Activated T-helper 1 cell treated with anti-CD3 and anti-CD28 coated beads, Interleukin-12 subunit alpha, Interleukin-12 subunit beta, Interleukin-2, Interleukin-4 antibody, amounts not matched to agents 30 ng/mL and 10 ng/mL and 1 ng/mL, durations not matched to agents 14 hours and 24 hours and 36 hours (primary cell): Measurements from ENCODE around the gene SNX33. TPM values are rescaled to one million over a fixed set of nuclear protein-coding genes. Genes with fewer than 3 reads are reported as not detected.
A peak's percentile ranks its signal among the peaks of the same experiment; 100 is the strongest.
"Not testable (repeated sequence)": the region's sequence is repeated elsewhere in the genome, so short reads cannot be mapped to it uniquely, and the experiment has no call there.

Experiments
- DNase-seq: peaks from one replicate; pipeline ENCODE4 v3.0.0; 2021; ENCODE audit warnings: low spot score
- H3K27ac Mint-ChIP-seq: one replicate; pipeline ENCODE4 v1.8.0; 2021; ENCODE audit warnings: mild to moderate bottlenecking, mixed read lengths
- H3K27me3 Mint-ChIP-seq: one replicate; pipeline ENCODE4 v1.8.0; 2022; ENCODE audit warnings: mild to moderate bottlenecking, moderate library complexity, mixed read lengths; ENCODE audit not compliant: insufficient read depth
- H3K36me3 Mint-ChIP-seq: one replicate; pipeline ENCODE4 v1.8.0; 2021; ENCODE audit warnings: low read depth, mixed read lengths
- H3K4me1 Mint-ChIP-seq: one replicate; pipeline ENCODE4 v1.8.0; 2021; ENCODE audit warnings: low read depth, mixed read lengths
- H3K4me3 Mint-ChIP-seq: one replicate; pipeline ENCODE4 v1.8.0; 2021; ENCODE audit warnings: mild to moderate bottlenecking, moderate library complexity, mixed read lengths
- H3K9me3 Mint-ChIP-seq: one replicate; pipeline ENCODE4 v1.8.0; 2021; ENCODE audit warnings: mixed read lengths
- intact Hi-C: fragments of 100-400 bp; cut with micrococcal nuclease; formaldehyde crosslinking; loops from one replicate; pipeline ENCODE4 v1.15.1; 2024
- total RNA-seq: library from RNA; stranded (reverse); gene quantifications from 2 replicates; pipeline ENCODE4 v1.2.3, GENCODE V29; 2022

SNX33 gene
- total RNA-seq, 1 donor from 2014 or later: 6.2 TPM

- Mint-ChIP-seq H3K36me3 (peaks cover 2% of the 10 kb centered on the region), H3K27ac (no peak overlapping the region), H3K27me3 (no peaks in the 10 kb centered on the region), H3K4me3 (no peak overlapping the region), H3K9me3 (no peaks in the 10 kb centered on the region), H3K4me1 (peaks cover 12% of the 10 kb centered on the region)
- no peak for DNase-seq
- intact Hi-C loops: no loop called here
Observed at GRCh38 chr15:75631935-75632334, 15.8 kb upstream of the SNX33 start.

- intact Hi-C loops, DNase-seq, H3K4me3 Mint-ChIP-seq, H3K27ac Mint-ChIP-seq, H3K27me3 Mint-ChIP-seq, H3K9me3 Mint-ChIP-seq: not testable (repeated sequence)
- Mint-ChIP-seq H3K4me1 (peaks cover 22% of the 10 kb centered on the region), H3K36me3 (peaks cover 11% of the 10 kb centered on the region)
Observed at GRCh38 chr15:75633922-75634321, 13.8 kb upstream of the SNX33 start.

- no peak overlapping the region for H3K27ac Mint-ChIP-seq
Observed at GRCh38 chr15:75636026-75636425, 11.7 kb upstream of the SNX33 start.

GRCh38 chr15:75637245-75638009, 10.3 kb upstream of the SNX33 start:
- H3K27ac Mint-ChIP-seq: no peak overlapping the region
- H3K36me3 Mint-ChIP-seq: peaks cover 16% of the 10 kb centered on the region
- H3K4me3 Mint-ChIP-seq: peak overlapping the region; percentile 90
- no peak for DNase-seq
- no peaks in the 10 kb centered on the region for H3K9me3 Mint-ChIP-seq
- intact Hi-C loops: loop anchor here (5.0 kb wide), 1 partner anchor 435 kb away; the partner anchor contains the start of gene C15orf39
- peaks cover 2% of the 10 kb centered on the region for H3K27me3 Mint-ChIP-seq
- peaks cover 39% of the 10 kb centered on the region for H3K4me1 Mint-ChIP-seq

More at GRCh38 chr15:75636026-75636425, 11.7 kb upstream of the SNX33 start:
- DNase-seq: no peak
- no peaks in the 10 kb centered on the region for H3K9me3 Mint-ChIP-seq
- intact Hi-C loops: loop anchor here (5.0 kb wide), 1 partner anchor 434 kb away; the partner anchor contains the start of gene C15orf39
- peaks cover 1% of the 10 kb centered on the region for H3K27me3 Mint-ChIP-seq
- H3K4me1 Mint-ChIP-seq: peaks cover 31% of the 10 kb centered on the region
- peaks cover 16% of the 10 kb centered on the region for H3K36me3 Mint-ChIP-seq
- no peak overlapping the region for H3K4me3 Mint-ChIP-seq

- Mint-ChIP-seq H3K36me3 (peaks cover 16% of the 10 kb centered on the region), H3K9me3 (no peaks in the 10 kb centered on the region), H3K27me3 (peaks cover 3% of the 10 kb centered on the region), H3K27ac (peak overlapping the region; percentile 94), H3K4me1 (peaks cover 39% of the 10 kb centered on the region), H3K4me3 (peak overlapping the region; percentile 90)
- no peak for DNase-seq
- intact Hi-C loops: loop anchor here (1.0 to 5.0 kb wide), 2 partner anchors 8 to 437 kb away; partner anchors contain the start of genes C15orf39 and SNX33
Observed at GRCh38 chr15:75639191-75639708, 8.5 kb upstream of the SNX33 start.

GRCh38 chr15:75639709-75640482, 7.8 kb upstream of the SNX33 start, which contains the start of gene IMP3:
Gene IMP3 (minus strand): TSS chr15:75640224. CDS start chr15:75640168, 56 bp downstream.
- H3K27ac Mint-ChIP-seq: peak within 1 kb of the TSS; percentile 94
- no peaks in the 10 kb centered on the region for H3K9me3 Mint-ChIP-seq
- peak; percentile 93 for DNase-seq
- intact Hi-C loops: loop anchor here (1.0 to 10.0 kb wide), 11 partner anchors 7 to 1645 kb away; partner anchors contain the start of genes C15orf39, MAN2C1, PML and PTPN9
- H3K27me3 Mint-ChIP-seq: peaks cover 6% of the 10 kb centered on the region
- H3K36me3 Mint-ChIP-seq: peaks cover 16% of the 10 kb centered on the region
- peak within 1 kb of the TSS; percentile 90 for H3K4me3 Mint-ChIP-seq
- H3K4me1 Mint-ChIP-seq: peaks cover 39% of the 10 kb centered on the region

- peak; percentile 51 for DNase-seq
- H3K9me3 Mint-ChIP-seq: no peaks in the 10 kb centered on the region
- peaks cover 16% of the 10 kb centered on the region for H3K36me3 Mint-ChIP-seq
- peak overlapping the region; percentile 90 for H3K4me3 Mint-ChIP-seq
- H3K27me3 Mint-ChIP-seq: peaks cover 7% of the 10 kb centered on the region
- intact Hi-C loops: loop anchor here (1.0 to 10.0 kb wide), 9 partner anchors 15 to 1646 kb away; partner anchors contain the start of genes MAN2C1, PML, PTPN9 and SNUPN
- peak overlapping the region; percentile 94 for H3K27ac Mint-ChIP-seq
- H3K4me1 Mint-ChIP-seq: peaks cover 39% of the 10 kb centered on the region
Observed at GRCh38 chr15:75640483-75641178, 7.1 kb upstream of the SNX33 start.

GRCh38 chr15:75641179-75641503, 6.6 kb upstream of the SNX33 start:
- peaks cover 15% of the 10 kb centered on the region for H3K36me3 Mint-ChIP-seq
- peak overlapping the region; percentile 94 for H3K27ac Mint-ChIP-seq
- intact Hi-C loops: loop anchor here (10.0 kb wide), 2 partner anchors 1374 to 1646 kb away; partner anchors contain the start of genes PML and STOML1
- H3K4me1 Mint-ChIP-seq: peaks cover 39% of the 10 kb centered on the region
- H3K27me3 Mint-ChIP-seq: peaks cover 7% of the 10 kb centered on the region
- peak overlapping the region; percentile 90 for H3K4me3 Mint-ChIP-seq
- no peaks in the 10 kb centered on the region for H3K9me3 Mint-ChIP-seq
- DNase-seq: no peak

GRCh38 chr15:75641603-75642002, 6.1 kb upstream of the SNX33 start:
- H3K4me1 Mint-ChIP-seq: peaks cover 42% of the 10 kb centered on the region
- H3K27ac Mint-ChIP-seq: no peak overlapping the region
- H3K9me3 Mint-ChIP-seq: no peaks in the 10 kb centered on the region
- no peak overlapping the region for H3K4me3 Mint-ChIP-seq
- H3K27me3 Mint-ChIP-seq: peaks cover 7% of the 10 kb centered on the region
- peaks cover 15% of the 10 kb centered on the region for H3K36me3 Mint-ChIP-seq
- DNase-seq: no peak
- intact Hi-C loops: loop anchor here (10.0 kb wide), 2 partner anchors 1373 to 1647 kb away; partner anchors contain the start of genes PML and STOML1

GRCh38 chr15:75644376-75644775, 3.3 kb upstream of the SNX33 start:
- intact Hi-C loops: loop anchor here (10.0 kb wide), 2 partner anchors 1370 to 1650 kb away; partner anchors contain the start of genes PML and STOML1
- DNase-seq: no peak
- peaks cover under 1% of the 10 kb centered on the region for H3K36me3 Mint-ChIP-seq
- H3K4me3 Mint-ChIP-seq: no peak overlapping the region
- H3K27me3 Mint-ChIP-seq: peaks cover 13% of the 10 kb centered on the region
- no peak overlapping the region for H3K27ac Mint-ChIP-seq
- H3K9me3 Mint-ChIP-seq: no peaks in the 10 kb centered on the region
- peaks cover 34% of the 10 kb centered on the region for H3K4me1 Mint-ChIP-seq

GRCh38 chr15:75646112-75646943, 1.4 kb upstream of the SNX33 start:
- H3K36me3 Mint-ChIP-seq: peaks cover 3% of the 10 kb centered on the region
- H3K9me3 Mint-ChIP-seq: no peaks in the 10 kb centered on the region
- DNase-seq: no peak
- H3K27me3 Mint-ChIP-seq: peaks cover 12% of the 10 kb centered on the region
- peaks cover 46% of the 10 kb centered on the region for H3K4me1 Mint-ChIP-seq
- intact Hi-C loops: loop anchor here (10.0 kb wide), 2 partner anchors 1368 to 1652 kb away; partner anchors contain the start of genes PML and STOML1
- H3K27ac Mint-ChIP-seq: peak overlapping the region; percentile 88
- peak overlapping the region; percentile 89 for H3K4me3 Mint-ChIP-seq
